Activated naive CD8-positive, alpha-beta T cell (primary cell): ENCODE measurements around the gene PTTG1IP.
"Not testable (repeated sequence)": the region's sequence is repeated elsewhere in the genome, so short reads cannot be mapped to it uniquely, and the experiment has no call there.

Source experiments
- H3K27ac Mint-ChIP-seq: one replicate; pipeline ENCODE4 v1.8.0; 2021; ENCODE audit warnings: mixed read lengths
- H3K27me3 Mint-ChIP-seq: one replicate; pipeline ENCODE4 v1.8.0; 2021; ENCODE audit warnings: mixed read lengths
- H3K36me3 Mint-ChIP-seq: one replicate; pipeline ENCODE4 v1.8.0; 2021; ENCODE audit warnings: mixed read lengths
- H3K4me1 Mint-ChIP-seq: one replicate; pipeline ENCODE4 v1.8.0; 2021; ENCODE audit warnings: low read depth, mixed read lengths
- H3K4me3 Mint-ChIP-seq: one replicate; pipeline ENCODE4 v1.8.0; 2021; ENCODE audit warnings: mild to moderate bottlenecking, mixed read lengths
- H3K9me3 Mint-ChIP-seq: one replicate; pipeline ENCODE4 v1.8.0; 2021; ENCODE audit warnings: low read depth, mixed read lengths

The PTTG1IP gene

GRCh38 chr21:44912506-44913412 lies 39.3 kb upstream of the PTTG1IP start:
- Mint-ChIP-seq H3K4me3 (peak overlapping the region; percentile 80), H3K27ac (peak overlapping the region; percentile 93), H3K4me1 (peaks cover 78% of the 10 kb centered on the region)
- H3K9me3 Mint-ChIP-seq, H3K36me3 Mint-ChIP-seq, H3K27me3 Mint-ChIP-seq: not testable (repeated sequence)

- H3K36me3 Mint-ChIP-seq = peaks cover 3% of the 10 kb centered on the region
- peaks cover 75% of the 10 kb centered on the region for H3K4me1 Mint-ChIP-seq
- no peaks in the 10 kb centered on the region for H3K27me3 Mint-ChIP-seq
- H3K9me3 Mint-ChIP-seq = no peaks in the 10 kb centered on the region
- H3K27ac Mint-ChIP-seq = peak overlapping the region; percentile 93
- H3K4me3 Mint-ChIP-seq = peak overlapping the region; percentile 80
Measured at GRCh38 chr21:44912158-44912473, 38.6 kb upstream of the PTTG1IP start.

- H3K36me3 Mint-ChIP-seq = peaks cover 3% of the 10 kb centered on the region
- peaks cover 70% of the 10 kb centered on the region for H3K4me1 Mint-ChIP-seq
- peak overlapping the region; percentile 93 for H3K27ac Mint-ChIP-seq
- peak overlapping the region; percentile 80 for H3K4me3 Mint-ChIP-seq
- H3K9me3 Mint-ChIP-seq = no peaks in the 10 kb centered on the region
- H3K27me3 Mint-ChIP-seq = no peaks in the 10 kb centered on the region
Measured at GRCh38 chr21:44911384-44912157, 38.1 kb upstream of the PTTG1IP start.

GRCh38 chr21:44911068-44911383 lies 37.5 kb upstream of the PTTG1IP start:
- Mint-ChIP-seq H3K36me3 (peaks cover 5% of the 10 kb centered on the region), H3K4me3 (peak overlapping the region; percentile 80), H3K27me3 (no peaks in the 10 kb centered on the region), H3K9me3 (no peaks in the 10 kb centered on the region), H3K4me1 (peaks cover 68% of the 10 kb centered on the region), H3K27ac (peak overlapping the region; percentile 93)

- Mint-ChIP-seq H3K27ac (peak overlapping the region; percentile 93), H3K4me3 (peak overlapping the region; percentile 80), H3K36me3 (peaks cover 5% of the 10 kb centered on the region), H3K27me3 (no peaks in the 10 kb centered on the region), H3K4me1 (peaks cover 63% of the 10 kb centered on the region), H3K9me3 (no peaks in the 10 kb centered on the region)
Measured at GRCh38 chr21:44910229-44911067, 37.0 kb upstream of the PTTG1IP start.

- no peaks in the 10 kb centered on the region for H3K9me3 Mint-ChIP-seq
- H3K4me1 Mint-ChIP-seq = peaks cover 58% of the 10 kb centered on the region
- H3K27me3 Mint-ChIP-seq = no peaks in the 10 kb centered on the region
- peaks cover 5% of the 10 kb centered on the region for H3K36me3 Mint-ChIP-seq
- peak overlapping the region; percentile 87 for H3K27ac Mint-ChIP-seq
- H3K4me3 Mint-ChIP-seq = peak overlapping the region; percentile 46
Measured at GRCh38 chr21:44909719-44910118, 36.2 kb upstream of the PTTG1IP start.

GRCh38 chr21:44908908-44909307 lies 35.4 kb upstream of the PTTG1IP start:
- Mint-ChIP-seq H3K27me3 (no peaks in the 10 kb centered on the region), H3K27ac (peak overlapping the region; percentile 87), H3K9me3 (no peaks in the 10 kb centered on the region), H3K4me3 (peak overlapping the region; percentile 65), H3K4me1 (peaks cover 56% of the 10 kb centered on the region), H3K36me3 (peaks cover 5% of the 10 kb centered on the region)

GRCh38 chr21:44907966-44908895 lies 34.7 kb upstream of the PTTG1IP start:
- peaks cover 5% of the 10 kb centered on the region for H3K36me3 Mint-ChIP-seq
- H3K4me3 Mint-ChIP-seq = peak overlapping the region; percentile 65
- H3K27me3 Mint-ChIP-seq = no peaks in the 10 kb centered on the region
- no peaks in the 10 kb centered on the region for H3K9me3 Mint-ChIP-seq
- peak overlapping the region; percentile 78 for H3K27ac Mint-ChIP-seq
- H3K4me1 Mint-ChIP-seq = peaks cover 54% of the 10 kb centered on the region

- H3K4me1 Mint-ChIP-seq = peaks cover 50% of the 10 kb centered on the region
- H3K27ac Mint-ChIP-seq = peak overlapping the region; percentile 68
- no peaks in the 10 kb centered on the region for H3K9me3 Mint-ChIP-seq
- no peaks in the 10 kb centered on the region for H3K27me3 Mint-ChIP-seq
- H3K36me3 Mint-ChIP-seq = peaks cover 5% of the 10 kb centered on the region
- H3K4me3 Mint-ChIP-seq = peak overlapping the region; percentile 13
Measured at GRCh38 chr21:44907225-44907965, 33.9 kb upstream of the PTTG1IP start.

GRCh38 chr21:44905728-44906090 lies 32.2 kb upstream of the PTTG1IP start:
- H3K27me3 Mint-ChIP-seq = no peaks in the 10 kb centered on the region
- H3K9me3 Mint-ChIP-seq = no peaks in the 10 kb centered on the region
- H3K27ac Mint-ChIP-seq = no peak overlapping the region
- H3K4me3 Mint-ChIP-seq = no peak overlapping the region
- H3K4me1 Mint-ChIP-seq = peaks cover 34% of the 10 kb centered on the region
- H3K36me3 Mint-ChIP-seq = peaks cover 5% of the 10 kb centered on the region

- H3K36me3 Mint-ChIP-seq = peaks cover 5% of the 10 kb centered on the region
Measured at GRCh38 chr21:44905016-44905727, 31.7 kb upstream of the PTTG1IP start.

GRCh38 chr21:44904141-44904923 lies 30.8 kb upstream of the PTTG1IP start:
- no peaks in the 10 kb centered on the region for H3K9me3 Mint-ChIP-seq
- H3K27me3 Mint-ChIP-seq = no peaks in the 10 kb centered on the region
- peaks cover 4% of the 10 kb centered on the region for H3K36me3 Mint-ChIP-seq
- no peak overlapping the region for H3K4me3 Mint-ChIP-seq
- H3K4me1 Mint-ChIP-seq = peaks cover 27% of the 10 kb centered on the region
- peak overlapping the region; percentile 22 for H3K27ac Mint-ChIP-seq

More at GRCh38 chr21:44905016-44905727, 31.7 kb upstream of the PTTG1IP start:
- H3K27me3 Mint-ChIP-seq = no peaks in the 10 kb centered on the region
- no peak overlapping the region for H3K4me3 Mint-ChIP-seq
- H3K4me1 Mint-ChIP-seq = peaks cover 34% of the 10 kb centered on the region
- H3K9me3 Mint-ChIP-seq = no peaks in the 10 kb centered on the region
- peak overlapping the region; percentile 16 for H3K27ac Mint-ChIP-seq
